HG03139 (cell line): ENCODE data around the gene TLL1.

Experiments
- ATAC-seq: cut with Tn5 transposase; IDR thresholded peaks from one replicate; pipeline ENCODE4 v1.9.1; 2021; ENCODE audit not compliant: unreplicated experiment

Gene TLL1

GRCh38 chr4:165872461-165873297 lies at the start of gene TLL1:
TLL1 (plus strand) TSS chr4:165873237; CDS start chr4:165873905, 668 bp downstream.
- no peak for ATAC-seq

- no peak for ATAC-seq
These were observed 46.9 kb upstream of the TLL1 start for GRCh38 chr4:165826166-165826565.

- no peak for ATAC-seq
These were observed 46.0 kb upstream of the TLL1 start for GRCh38 chr4:165827018-165827417.

GRCh38 chr4:165828928-165829327 lies 44.1 kb upstream of the TLL1 start:
- ATAC-seq: no peak

GRCh38 chr4:165834116-165834515 lies 38.9 kb upstream of the TLL1 start:
- no peak for ATAC-seq

- ATAC-seq: no peak
These were observed 34.5 kb upstream of the TLL1 start for GRCh38 chr4:165838575-165838974.

- no peak for ATAC-seq
These were observed 33.3 kb upstream of the TLL1 start for GRCh38 chr4:165839615-165840333.

GRCh38 chr4:165842684-165843083 lies 30.4 kb upstream of the TLL1 start:
- ATAC-seq: no peak

GRCh38 chr4:165844161-165844560 lies 28.9 kb upstream of the TLL1 start:
- no peak for ATAC-seq

GRCh38 chr4:165851256-165851655 lies 21.8 kb upstream of the TLL1 start:
- ATAC-seq: no peak

- ATAC-seq: no peak
These were observed 17.8 kb upstream of the TLL1 start for GRCh38 chr4:165855191-165855590.

GRCh38 chr4:165861363-165861762 lies 11.7 kb upstream of the TLL1 start:
- no peak for ATAC-seq

GRCh38 chr4:165864271-165864670 lies 8.8 kb upstream of the TLL1 start:
- ATAC-seq: no peak

GRCh38 chr4:165866019-165866650 lies 6.9 kb upstream of the TLL1 start:
- ATAC-seq: no peak

GRCh38 chr4:165867961-165868360 lies 5.1 kb upstream of the TLL1 start:
- ATAC-seq: no peak

- ATAC-seq: no peak
These were observed 448 bp downstream of the TLL1 start for GRCh38 chr4:165873298-165874071.

GRCh38 chr4:165874072-165874790 lies 1.2 kb downstream of the TLL1 start:
- ATAC-seq: no peak

- ATAC-seq: no peak
These were observed 1.8 kb downstream of the TLL1 start for GRCh38 chr4:165874791-165875371.

GRCh38 chr4:165875446-165875845 lies 2.4 kb downstream of the TLL1 start:
- no peak for ATAC-seq

GRCh38 chr4:165877286-165877685 lies 4.2 kb downstream of the TLL1 start:
- ATAC-seq: no peak
